A549 (cell line): Measurements from ENCODE around the gene PSMD9.

Experiments used
- KDM5A ChIP-seq: fragments of 200-600 bp; sonication (generic); IDR thresholded peaks from 2 replicates; pipeline ENCODE4 v1.6.1; 2016; ENCODE audit warnings: antibody characterized with exemption, mild to moderate bottlenecking
- TF ChIP-seq, protein P1 (sequence below): fragments of >200 bp; sonication (Bioruptor Twin); formaldehyde crosslinking; IDR thresholded peaks from 3 replicates; pipeline ENCODE4 v1.5.1; 2016
- TF ChIP-seq, protein P2 (sequence below): fragments of 200-600 bp; sonication (generic); IDR thresholded peaks from 2 replicates; pipeline ENCODE4 v1.6.1; 2016; ENCODE audit warnings: antibody characterized with exemption, mild to moderate bottlenecking, moderate library complexity

DNA sequence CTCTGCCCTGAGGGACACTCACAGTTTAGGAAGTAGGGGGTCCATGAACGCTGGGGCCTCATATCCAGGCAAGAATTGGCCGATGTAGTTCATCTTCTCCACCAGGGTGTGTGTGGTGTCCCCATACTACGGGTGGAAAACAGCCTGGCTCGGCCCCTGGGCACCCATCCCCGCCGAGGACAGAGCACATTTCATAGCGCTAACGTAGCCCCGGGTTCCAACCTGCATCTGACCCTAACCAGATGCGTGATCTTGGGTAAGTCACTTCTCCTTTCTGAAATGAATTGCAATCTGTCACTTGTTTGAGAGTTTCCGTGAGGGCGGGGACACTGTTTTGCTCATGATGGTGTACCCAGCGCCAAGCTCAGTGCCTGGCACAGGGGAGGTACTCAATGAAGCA, 38.9 kb upstream of the PSMD9 start:
- TF ChIP-seq, protein P1, sequence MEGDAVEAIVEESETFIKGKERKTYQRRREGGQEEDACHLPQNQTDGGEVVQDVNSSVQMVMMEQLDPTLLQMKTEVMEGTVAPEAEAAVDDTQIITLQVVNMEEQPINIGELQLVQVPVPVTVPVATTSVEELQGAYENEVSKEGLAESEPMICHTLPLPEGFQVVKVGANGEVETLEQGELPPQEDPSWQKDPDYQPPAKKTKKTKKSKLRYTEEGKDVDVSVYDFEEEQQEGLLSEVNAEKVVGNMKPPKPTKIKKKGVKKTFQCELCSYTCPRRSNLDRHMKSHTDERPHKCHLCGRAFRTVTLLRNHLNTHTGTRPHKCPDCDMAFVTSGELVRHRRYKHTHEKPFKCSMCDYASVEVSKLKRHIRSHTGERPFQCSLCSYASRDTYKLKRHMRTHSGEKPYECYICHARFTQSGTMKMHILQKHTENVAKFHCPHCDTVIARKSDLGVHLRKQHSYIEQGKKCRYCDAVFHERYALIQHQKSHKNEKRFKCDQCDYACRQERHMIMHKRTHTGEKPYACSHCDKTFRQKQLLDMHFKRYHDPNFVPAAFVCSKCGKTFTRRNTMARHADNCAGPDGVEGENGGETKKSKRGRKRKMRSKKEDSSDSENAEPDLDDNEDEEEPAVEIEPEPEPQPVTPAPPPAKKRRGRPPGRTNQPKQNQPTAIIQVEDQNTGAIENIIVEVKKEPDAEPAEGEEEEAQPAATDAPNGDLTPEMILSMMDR: no peak
- TF ChIP-seq KDM5A: no peak
- TF ChIP-seq, protein P2, sequence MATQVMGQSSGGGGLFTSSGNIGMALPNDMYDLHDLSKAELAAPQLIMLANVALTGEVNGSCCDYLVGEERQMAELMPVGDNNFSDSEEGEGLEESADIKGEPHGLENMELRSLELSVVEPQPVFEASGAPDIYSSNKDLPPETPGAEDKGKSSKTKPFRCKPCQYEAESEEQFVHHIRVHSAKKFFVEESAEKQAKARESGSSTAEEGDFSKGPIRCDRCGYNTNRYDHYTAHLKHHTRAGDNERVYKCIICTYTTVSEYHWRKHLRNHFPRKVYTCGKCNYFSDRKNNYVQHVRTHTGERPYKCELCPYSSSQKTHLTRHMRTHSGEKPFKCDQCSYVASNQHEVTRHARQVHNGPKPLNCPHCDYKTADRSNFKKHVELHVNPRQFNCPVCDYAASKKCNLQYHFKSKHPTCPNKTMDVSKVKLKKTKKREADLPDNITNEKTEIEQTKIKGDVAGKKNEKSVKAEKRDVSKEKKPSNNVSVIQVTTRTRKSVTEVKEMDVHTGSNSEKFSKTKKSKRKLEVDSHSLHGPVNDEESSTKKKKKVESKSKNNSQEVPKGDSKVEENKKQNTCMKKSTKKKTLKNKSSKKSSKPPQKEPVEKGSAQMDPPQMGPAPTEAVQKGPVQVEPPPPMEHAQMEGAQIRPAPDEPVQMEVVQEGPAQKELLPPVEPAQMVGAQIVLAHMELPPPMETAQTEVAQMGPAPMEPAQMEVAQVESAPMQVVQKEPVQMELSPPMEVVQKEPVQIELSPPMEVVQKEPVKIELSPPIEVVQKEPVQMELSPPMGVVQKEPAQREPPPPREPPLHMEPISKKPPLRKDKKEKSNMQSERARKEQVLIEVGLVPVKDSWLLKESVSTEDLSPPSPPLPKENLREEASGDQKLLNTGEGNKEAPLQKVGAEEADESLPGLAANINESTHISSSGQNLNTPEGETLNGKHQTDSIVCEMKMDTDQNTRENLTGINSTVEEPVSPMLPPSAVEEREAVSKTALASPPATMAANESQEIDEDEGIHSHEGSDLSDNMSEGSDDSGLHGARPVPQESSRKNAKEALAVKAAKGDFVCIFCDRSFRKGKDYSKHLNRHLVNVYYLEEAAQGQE: no peak
